Omental fat pad (tissue), 4 donors: Measurements from ENCODE around the gene TAF8. TPM values are rescaled to one million over a fixed set of nuclear protein-coding genes. Genes with fewer than 3 reads are reported as not detected.

Experiments
- ATAC-seq: fragments of 150-250 bp; one replicate; pipeline ENCODE4 v1.9.1; 2016; ENCODE audit warnings: mild to moderate bottlenecking, moderate library complexity; ENCODE audit not compliant: low FRiP score
- DNase-seq: peaks from one replicate; pipeline ENCODE4 v3.0.0-alpha.2; 2019; ENCODE audit warnings: low spot score
- small RNA-seq: library from RNA; depleted of rRNA; stranded (forward); fragments of <200 nt; gene quantifications from one replicate; pipeline ENCODE3, GENCODE V24; 2016
- total RNA-seq, 4 donors: library from RNA; depleted of rRNA; stranded (reverse); fragments of >200 nt; gene quantifications; one replicate each; pipeline ENCODE4 v1.1.0, GENCODE V29; 2016
- TF ChIP-seq, protein P1 (sequence below), 3 donors: fragments of 450-650 bp; IDR thresholded peaks; one replicate each; pipeline ENCODE4 v1.5.1; 2016 to 2017; ENCODE audit warnings: antibody characterized with exemption in 3 of 3, mild to moderate bottlenecking in 3 of 3, moderate library complexity in 2 of 3

TAF8 gene
- total RNA-seq, 4 donors from 2014 or later: 24.3 to 41.4 (median 26.1) TPM

DNA sequence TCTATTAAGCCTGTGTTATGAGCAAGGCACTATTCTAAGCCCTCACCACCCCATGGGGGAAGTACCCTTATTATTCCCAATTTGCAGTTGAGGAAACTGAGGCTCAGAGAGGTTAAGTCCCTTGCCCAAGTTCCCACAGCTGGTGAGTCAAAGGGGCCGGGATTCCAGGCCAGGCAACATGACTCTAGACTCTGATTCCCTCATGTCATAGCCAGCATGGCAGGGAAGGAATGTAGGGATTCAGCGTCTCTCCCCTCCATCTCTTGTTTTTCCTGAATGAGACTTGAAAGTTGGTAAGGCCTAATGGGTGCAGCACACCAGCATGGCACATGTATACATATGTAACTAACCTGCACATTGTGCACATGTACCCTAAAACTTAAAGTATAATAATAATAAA, 85.4 kb downstream of the TAF8 start:
- TF ChIP-seq, protein P1, sequence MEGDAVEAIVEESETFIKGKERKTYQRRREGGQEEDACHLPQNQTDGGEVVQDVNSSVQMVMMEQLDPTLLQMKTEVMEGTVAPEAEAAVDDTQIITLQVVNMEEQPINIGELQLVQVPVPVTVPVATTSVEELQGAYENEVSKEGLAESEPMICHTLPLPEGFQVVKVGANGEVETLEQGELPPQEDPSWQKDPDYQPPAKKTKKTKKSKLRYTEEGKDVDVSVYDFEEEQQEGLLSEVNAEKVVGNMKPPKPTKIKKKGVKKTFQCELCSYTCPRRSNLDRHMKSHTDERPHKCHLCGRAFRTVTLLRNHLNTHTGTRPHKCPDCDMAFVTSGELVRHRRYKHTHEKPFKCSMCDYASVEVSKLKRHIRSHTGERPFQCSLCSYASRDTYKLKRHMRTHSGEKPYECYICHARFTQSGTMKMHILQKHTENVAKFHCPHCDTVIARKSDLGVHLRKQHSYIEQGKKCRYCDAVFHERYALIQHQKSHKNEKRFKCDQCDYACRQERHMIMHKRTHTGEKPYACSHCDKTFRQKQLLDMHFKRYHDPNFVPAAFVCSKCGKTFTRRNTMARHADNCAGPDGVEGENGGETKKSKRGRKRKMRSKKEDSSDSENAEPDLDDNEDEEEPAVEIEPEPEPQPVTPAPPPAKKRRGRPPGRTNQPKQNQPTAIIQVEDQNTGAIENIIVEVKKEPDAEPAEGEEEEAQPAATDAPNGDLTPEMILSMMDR (IDR thresholded peaks at IDR 0.05): no peak
- DNase-seq (no peak), ATAC-seq (no peak)

DNA sequence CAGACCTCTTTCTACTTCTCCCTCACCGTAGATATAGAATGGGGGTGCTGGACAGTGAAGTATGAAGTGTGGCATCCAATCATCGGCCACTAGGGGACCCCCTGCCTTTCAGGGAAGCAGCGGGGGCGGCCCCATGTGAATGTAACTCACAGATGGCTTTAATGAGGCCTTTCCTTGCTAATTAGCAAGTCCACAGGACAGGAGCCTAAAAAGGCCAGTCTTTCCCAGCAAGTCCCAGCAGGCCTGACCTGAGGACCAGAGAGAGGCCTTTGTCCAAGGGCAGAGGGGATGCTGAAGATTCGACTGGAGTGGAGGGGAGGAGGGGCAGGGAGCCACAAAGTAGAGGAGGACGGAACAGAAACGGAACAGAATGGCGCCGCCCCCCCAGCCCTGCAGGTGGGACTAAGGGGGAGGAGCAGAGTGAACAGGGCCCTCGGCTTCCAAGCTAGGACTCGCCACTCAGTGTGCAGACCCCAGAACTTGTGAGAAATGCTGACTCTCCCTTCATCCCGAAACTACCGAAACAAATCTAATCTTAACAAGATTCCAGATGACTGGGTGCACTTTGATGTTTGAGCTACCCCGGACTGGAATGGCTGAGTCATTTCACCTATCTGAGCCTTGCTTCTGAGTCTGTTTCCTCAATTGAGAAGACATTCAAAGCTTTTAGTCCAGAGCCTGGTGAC, 86.3 kb downstream of the TAF8 start:
- DNase-seq (no peak), ATAC-seq (peak; percentile 56)
- TF ChIP-seq, protein P1 (IDR thresholded peaks at IDR 0.05): no peak

Small RNAs within 50 kb of the gene (small RNA-seq; reads per million reads assigned to genes)
- not detected for gene RNU6-761P

Other genes with a start within 250 kb of the TAF8 start
- 1 to 10 TPM; 2.3 to 3.8 (median 3.1) TPM for gene USP49, start 155.1 kb upstream of the TAF8 start, total RNA-seq
- gene MED20, start 129.4 kb upstream of the TAF8 start, total RNA-seq: 10 to 100 TPM in 3 of 4 donors, 1 to 10 TPM in 1; 6.8 to 12.5 (median 11.2) TPM
- 10 to 100 TPM in 3 of 4 donors, 1 to 10 TPM in 1; 9.8 to 38.2 (median 11.8) TPM for gene BYSL, start 129.0 kb upstream of the TAF8 start, total RNA-seq
- gene CCND3, start 108.7 kb upstream of the TAF8 start, total RNA-seq: 100 to 1,000 TPM; 117 to 186 (median 151) TPM
- 10 to 100 TPM in 1 of 4 donors, 1 to 10 TPM in 3; 3.0 to 19.0 (median 3.6) TPM for gene C6orf132, start 92.1 kb downstream of the TAF8 start, total RNA-seq
- gene GUCA1A, start 122.8 kb downstream of the TAF8 start, total RNA-seq: not detected
- under 1 TPM in 2 of 4 donors, not detected in 2; 0.63 to 0.95 TPM for gene GUCA1B, start 144.4 kb downstream of the TAF8 start, total RNA-seq
- gene MRPS10, start 167.3 kb downstream of the TAF8 start, total RNA-seq: 10 to 100 TPM; 21.4 to 38.0 (median 27.2) TPM